BE2C (cell line): Measurements from ENCODE around the gene EML6.
A peak's percentile ranks its signal among the peaks of the same experiment; 100 is the strongest.

ENCODE experiments used
- DNase-seq: peaks from one replicate; pipeline ENCODE4 v3.0.0-alpha.2; 2020
- H3K27me3 ChIP-seq: fragments of 250-450 bp; sonication (Bioruptor Pico); 2 replicates; pipeline ENCODE4 v1.5.1; 2020; ENCODE audit warnings: mild to moderate bottlenecking
- H3K36me3 ChIP-seq: fragments of 250-450 bp; sonication (Bioruptor Pico); 2 replicates; pipeline ENCODE4 v1.5.1; 2020; ENCODE audit warnings: mild to moderate bottlenecking
- H3K4me1 ChIP-seq: fragments of 250-450 bp; sonication (Bioruptor Pico); 2 replicates; pipeline ENCODE4 v1.5.1; 2020
- H3K4me3 ChIP-seq: 2 replicates; pipeline ENCODE4 v1.5.1; 2011; ENCODE audit warnings: low read depth, low read length
- H3K9me3 ChIP-seq: fragments of 250-450 bp; sonication (Bioruptor Pico); 2 replicates; pipeline ENCODE4 v1.5.1; 2020
- TF ChIP-seq, protein P1 (sequence below): IDR thresholded peaks from 2 replicates; pipeline ENCODE4 v1.5.1; 2012; ENCODE audit warnings: mild to moderate bottlenecking, low read depth, low read length

The EML6 gene

DNA sequence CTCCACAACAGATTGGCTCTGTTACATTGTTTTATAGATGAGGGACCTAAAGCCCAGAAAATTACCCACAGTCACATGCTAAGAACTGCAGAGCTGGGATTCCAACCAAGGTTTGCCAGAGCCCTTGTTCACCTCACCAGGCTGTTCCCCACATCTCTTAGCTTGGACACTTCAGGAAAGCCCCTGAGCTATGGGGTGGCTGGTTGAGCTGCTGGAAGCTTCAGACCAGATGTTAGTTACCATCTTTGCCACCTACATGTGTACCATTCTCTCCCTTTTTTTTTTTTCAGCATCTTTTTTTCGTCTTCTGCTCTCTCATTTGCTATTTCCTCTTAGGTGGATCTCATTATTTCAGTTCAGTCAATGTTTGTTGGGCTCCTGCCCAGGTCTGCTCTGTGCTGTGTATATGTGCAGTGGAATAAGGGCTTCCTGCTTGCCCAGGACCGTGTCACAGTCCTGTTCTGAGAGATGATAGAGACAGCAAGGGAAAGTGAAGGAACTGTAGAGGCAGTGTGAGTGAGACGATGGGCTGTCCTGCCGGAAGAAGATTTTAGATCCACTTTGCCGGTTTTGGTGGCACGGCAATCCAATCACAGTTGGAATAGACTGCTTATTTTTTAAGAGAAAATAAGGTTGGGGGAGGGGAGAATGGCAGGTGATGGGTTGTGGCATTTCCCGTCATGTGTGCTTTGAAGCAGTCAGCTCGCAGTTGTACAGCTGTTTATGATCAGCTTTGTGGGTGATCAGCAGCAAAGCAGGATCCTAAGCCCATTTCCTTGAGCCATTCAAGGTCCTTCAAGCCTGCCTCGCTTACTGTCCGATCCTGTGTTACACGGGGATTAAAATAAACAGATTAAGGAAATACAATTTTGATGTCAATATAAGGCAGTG is 174.2 kb downstream of the EML6 start:
- DNase-seq: no peak
- TF ChIP-seq, protein P1, sequence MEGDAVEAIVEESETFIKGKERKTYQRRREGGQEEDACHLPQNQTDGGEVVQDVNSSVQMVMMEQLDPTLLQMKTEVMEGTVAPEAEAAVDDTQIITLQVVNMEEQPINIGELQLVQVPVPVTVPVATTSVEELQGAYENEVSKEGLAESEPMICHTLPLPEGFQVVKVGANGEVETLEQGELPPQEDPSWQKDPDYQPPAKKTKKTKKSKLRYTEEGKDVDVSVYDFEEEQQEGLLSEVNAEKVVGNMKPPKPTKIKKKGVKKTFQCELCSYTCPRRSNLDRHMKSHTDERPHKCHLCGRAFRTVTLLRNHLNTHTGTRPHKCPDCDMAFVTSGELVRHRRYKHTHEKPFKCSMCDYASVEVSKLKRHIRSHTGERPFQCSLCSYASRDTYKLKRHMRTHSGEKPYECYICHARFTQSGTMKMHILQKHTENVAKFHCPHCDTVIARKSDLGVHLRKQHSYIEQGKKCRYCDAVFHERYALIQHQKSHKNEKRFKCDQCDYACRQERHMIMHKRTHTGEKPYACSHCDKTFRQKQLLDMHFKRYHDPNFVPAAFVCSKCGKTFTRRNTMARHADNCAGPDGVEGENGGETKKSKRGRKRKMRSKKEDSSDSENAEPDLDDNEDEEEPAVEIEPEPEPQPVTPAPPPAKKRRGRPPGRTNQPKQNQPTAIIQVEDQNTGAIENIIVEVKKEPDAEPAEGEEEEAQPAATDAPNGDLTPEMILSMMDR: no peak

DNA sequence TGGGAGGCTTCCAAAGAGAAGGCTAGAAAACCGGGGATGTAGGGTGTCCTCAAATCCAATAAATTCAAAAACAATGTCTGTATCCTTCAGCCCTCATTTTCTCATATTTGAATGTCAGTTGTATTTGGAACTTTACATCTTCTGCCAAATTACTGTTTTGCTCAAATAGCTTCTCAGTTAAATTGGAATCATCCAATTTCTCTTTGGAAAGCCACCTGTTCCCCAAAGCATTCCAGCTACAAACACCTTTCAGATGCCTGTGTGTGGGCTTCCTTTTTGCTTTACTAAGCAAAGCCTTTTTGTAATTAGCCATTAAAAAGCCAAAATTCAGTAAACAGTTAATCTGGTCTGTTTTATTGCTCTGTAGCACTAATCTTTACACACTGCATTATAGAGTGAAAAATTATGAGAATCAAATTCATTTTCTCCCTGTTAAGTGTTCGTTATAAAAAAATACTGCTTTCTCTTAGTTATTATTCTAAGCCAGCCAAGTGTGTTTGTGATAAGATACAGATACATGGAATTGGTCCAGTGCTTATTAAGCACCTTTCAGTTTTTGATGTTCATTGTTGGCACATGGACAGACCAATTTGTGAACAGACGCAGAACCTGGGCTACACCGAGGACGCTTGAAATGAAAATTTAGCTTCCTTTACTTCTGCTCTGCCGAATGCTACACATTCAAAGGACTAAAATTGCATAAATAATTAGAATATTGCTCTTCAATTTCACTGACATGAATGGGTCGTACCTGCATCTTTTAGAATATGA is 175.2 kb downstream of the EML6 start:
- Histone ChIP-seq H3K4me1 (no peaks in the 10 kb centered on the region), H3K9me3 (no peaks in the 10 kb centered on the region), H3K36me3 (peaks cover 13% of the 10 kb centered on the region), H3K27me3 (no peaks in the 10 kb centered on the region), H3K4me3 (no peak overlapping the region)
- DNase-seq: no peak
- TF ChIP-seq, protein P1: no peak

More for the DNA sequence above, 174.2 kb downstream of the EML6 start:
- peaks cover 16% of the 10 kb centered on the region for H3K36me3 ChIP-seq
- no peaks in the 10 kb centered on the region for H3K9me3 ChIP-seq
- no peaks in the 10 kb centered on the region for H3K4me1 ChIP-seq
- no peak overlapping the region for H3K4me3 ChIP-seq
- no peaks in the 10 kb centered on the region for H3K27me3 ChIP-seq

DNA sequence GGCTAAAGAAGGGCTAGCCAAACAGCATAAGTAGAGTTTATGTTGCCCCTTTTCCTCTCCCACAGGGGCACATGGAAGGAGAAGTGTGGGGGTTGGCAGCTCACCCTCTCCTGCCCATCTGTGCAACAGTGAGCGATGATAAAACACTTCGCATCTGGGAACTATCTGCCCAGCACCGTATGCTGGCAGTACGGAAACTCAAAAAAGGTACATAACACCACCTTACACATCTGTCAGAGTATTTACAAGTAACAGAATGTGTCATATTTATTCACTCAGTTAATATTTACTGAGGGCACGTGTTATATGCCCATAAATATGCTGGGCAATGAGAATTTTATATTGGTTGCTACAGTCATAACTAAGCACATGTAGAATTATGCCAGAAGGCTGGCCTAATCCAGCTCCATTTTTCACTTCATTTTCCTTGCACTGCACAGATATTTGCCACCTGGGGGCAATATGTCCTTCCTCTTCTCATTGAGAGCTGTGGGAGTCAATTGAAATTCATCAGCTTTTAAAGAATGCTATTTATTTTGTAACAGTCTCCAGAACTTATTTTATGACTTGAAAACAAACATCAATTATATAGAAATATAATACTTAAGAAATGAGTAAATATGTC is 176.2 kb downstream of the EML6 start:
- TF ChIP-seq, protein P1: peak; percentile 31; the same call in 1 of the 2 replicates
- peaks cover 15% of the 10 kb centered on the region for H3K36me3 ChIP-seq
- H3K4me3 ChIP-seq: no peak overlapping the region
- peaks cover 3% of the 10 kb centered on the region for H3K4me1 ChIP-seq
- no peaks in the 10 kb centered on the region for H3K9me3 ChIP-seq
- H3K27me3 ChIP-seq: no peaks in the 10 kb centered on the region
- no peak for DNase-seq

DNA sequence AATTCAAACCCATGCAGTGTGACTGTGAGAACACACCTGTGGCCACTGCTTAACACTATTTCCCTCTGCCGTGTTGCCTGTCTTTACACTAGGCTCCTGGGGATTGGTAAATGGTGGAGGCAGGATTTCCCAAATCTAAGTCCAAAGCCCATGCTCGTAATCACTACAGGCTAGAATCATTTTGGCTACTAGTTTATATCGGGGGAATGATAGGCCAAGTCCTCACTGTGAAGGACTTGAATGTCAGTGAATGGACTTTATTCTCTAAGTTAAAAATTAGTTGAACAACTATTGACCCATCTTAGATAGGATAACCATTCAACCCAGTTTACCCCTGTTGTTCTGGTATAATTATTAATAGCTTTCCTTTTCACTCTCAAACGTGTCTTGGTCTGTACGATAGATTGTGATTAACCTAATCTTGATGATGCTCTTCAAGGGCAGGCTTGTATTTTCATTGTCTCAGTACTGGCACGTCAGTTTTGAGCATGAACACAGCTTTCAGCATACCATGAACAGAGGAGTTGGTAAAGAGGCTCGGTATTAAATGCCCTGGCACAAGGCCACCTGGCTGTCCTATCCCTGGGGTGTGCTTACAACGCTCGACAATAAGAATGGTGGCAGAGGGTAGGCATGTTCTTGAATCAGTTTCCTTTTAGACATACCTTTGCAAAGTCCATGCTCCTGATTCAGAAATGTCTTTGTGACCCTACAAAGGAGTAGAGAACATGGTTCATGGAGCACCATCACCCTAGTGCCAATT is 177.9 kb downstream of the EML6 start:
- Histone ChIP-seq H3K4me1 (peaks cover 3% of the 10 kb centered on the region), H3K4me3 (no peak overlapping the region), H3K9me3 (no peaks in the 10 kb centered on the region), H3K27me3 (no peaks in the 10 kb centered on the region), H3K36me3 (peaks cover 4% of the 10 kb centered on the region)
- DNase-seq: no peak
- TF ChIP-seq, protein P1: no peak

DNA sequence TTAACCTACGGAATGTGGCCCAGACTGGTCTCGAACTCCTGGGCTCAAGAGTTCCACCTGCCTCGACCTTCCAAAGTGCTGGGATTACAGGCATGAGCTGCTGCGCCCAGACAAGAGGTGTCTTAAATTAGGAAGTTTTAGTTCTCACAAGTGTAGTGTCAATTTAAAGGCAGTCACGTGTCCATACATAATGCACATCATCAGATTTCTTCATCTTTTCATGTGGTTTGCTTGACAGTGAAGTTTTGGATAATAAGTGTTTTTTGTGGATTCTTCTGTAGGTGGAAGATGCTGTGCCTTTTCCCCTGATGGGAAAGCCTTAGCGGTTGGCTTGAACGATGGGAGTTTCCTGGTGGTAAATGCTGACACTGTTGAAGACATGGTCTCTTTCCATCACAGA is 179.3 kb downstream of the EML6 start:
- H3K9me3 ChIP-seq: no peaks in the 10 kb centered on the region
- TF ChIP-seq, protein P1: no peak
- H3K4me3 ChIP-seq: no peak overlapping the region
- no peaks in the 10 kb centered on the region for H3K27me3 ChIP-seq
- peaks cover 4% of the 10 kb centered on the region for H3K36me3 ChIP-seq
- no peak for DNase-seq
- H3K4me1 ChIP-seq: peaks cover 3% of the 10 kb centered on the region
